ENCODE data around the gene PCGF5.

- no peak for TF ChIP-seq CTCF (conservative IDR thresholded peaks at IDR 0.05; ENCODE audit: low read depth in 2 of 2)
- no peak for TF ChIP-seq EZH2 (IDR thresholded peaks at IDR 0.05; ENCODE audit: low read depth, unreplicated experiment)
- no peak for TF ChIP-seq REST (IDR thresholded peaks at IDR 0.05; ENCODE audit: unreplicated experiment)
- TF ChIP-seq EZH2phosphoT487 (IDR thresholded peaks at IDR 0.05; ENCODE audit: unreplicated experiment) = no peak
- TF ChIP-seq POLR2AphosphoS5 (IDR thresholded peaks at IDR 0.05; ENCODE audit: low read depth) = no peak
These were observed 14.0 kb upstream of the PCGF5 start for GRCh38 chr10:91206427-91206826.

All from GM23338 (cell line).